ENCODE measurements around the gene GIGYF2. TPM values are rescaled to one million over a fixed set of nuclear protein-coding genes. Genes with fewer than 3 reads are reported as not detected.

GIGYF2 gene
- total RNA-seq, 4 donors from 2014 or later: 54.2 to 64.7 (median 59.9) TPM

DNA sequence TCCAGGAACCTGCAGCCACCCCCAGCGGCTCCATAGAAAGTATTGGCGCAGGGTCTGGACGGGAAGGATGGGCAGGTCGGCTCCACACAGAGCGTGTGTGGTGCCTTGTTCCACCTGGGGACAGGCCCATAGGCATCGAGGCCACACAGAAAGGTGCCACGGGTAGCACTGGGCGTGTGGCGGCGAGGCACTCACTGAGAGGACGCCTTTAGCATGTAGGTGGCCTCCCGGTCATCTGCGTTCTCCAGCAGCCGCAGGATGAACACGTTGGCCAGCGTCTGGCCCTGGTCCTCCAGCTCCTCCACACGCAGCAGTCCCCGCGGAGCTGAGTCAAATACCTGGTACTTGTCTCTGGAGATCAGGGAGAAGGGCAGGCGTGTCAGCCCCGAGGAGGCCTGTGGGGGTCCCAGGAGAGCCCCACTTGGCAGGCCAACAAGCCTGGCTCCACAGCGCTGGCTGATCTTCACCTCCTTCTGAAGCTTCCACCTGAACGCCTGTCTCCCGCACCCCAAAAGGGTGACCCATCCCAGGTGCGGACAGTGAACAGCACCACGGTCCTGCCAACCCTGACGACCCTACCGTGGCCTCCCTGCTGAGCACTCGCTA is 186.1 kb downstream of the GIGYF2 start:
- WGBS: 90% methylated on average over 16 of the region's 29 CpGs
- TF ChIP-seq POLR2A (IDR thresholded peaks at IDR 0.05; ENCODE audit: low read depth) (no peak), EP300 (IDR thresholded peaks at IDR 0.05) (no peak), POLR2AphosphoS5 (IDR thresholded peaks at IDR 0.05) (no peak)
- H3K4me3 ChIP-seq: no peak overlapping the region
- H3K4me1 ChIP-seq: no peaks in the 10 kb centered on the region
- intact Hi-C loops (cut with DNase I): no loop called here
- no peak overlapping the region for H3K27ac ChIP-seq (replicated peaks in 1 of 4)
- peaks cover 0 to 52% (median 0%) of the 10 kb centered on the region in 4 donors for H3K27me3 ChIP-seq
- no peaks in the 10 kb centered on the region for H3K36me3 ChIP-seq
- H3K9me3 ChIP-seq: no peaks in the 10 kb centered on the region
- DNase-seq (ENCODE audit: extremely low spot score): no peak

DNA sequence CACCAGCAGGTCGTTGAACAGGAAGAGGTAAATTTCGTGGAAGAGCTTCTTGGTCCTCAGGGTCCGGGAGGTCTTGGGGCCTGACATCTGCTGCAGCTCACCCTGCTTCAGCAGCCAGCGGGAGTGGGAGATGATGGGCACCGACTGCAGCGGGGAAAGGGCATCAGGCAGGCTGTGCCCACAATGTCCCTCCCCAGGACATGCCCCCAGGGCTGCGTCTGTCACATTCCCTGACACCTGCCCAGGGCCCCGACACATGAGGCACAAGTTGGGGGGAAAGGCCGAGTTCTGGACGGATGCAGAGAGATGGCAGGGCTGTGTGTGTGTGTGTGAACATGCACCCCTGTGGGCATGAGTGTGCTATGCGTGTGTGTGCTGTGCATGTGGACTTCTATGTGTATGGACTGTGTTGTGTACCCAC is 186.9 kb downstream of the GIGYF2 start:
- no peak overlapping the region for H3K4me3 ChIP-seq
- no peaks in the 10 kb centered on the region for H3K4me1 ChIP-seq
- H3K27ac ChIP-seq (replicated peaks in 1 of 4): no peak overlapping the region
- intact Hi-C loops (cut with DNase I): no loop called here
- H3K9me3 ChIP-seq: no peaks in the 10 kb centered on the region
- no peak for DNase-seq (ENCODE audit: extremely low spot score)
- 87% methylated on average over 8 of the region's 11 CpGs for WGBS
- no peak for TF ChIP-seq EP300 (IDR thresholded peaks at IDR 0.05)
- no peak for TF ChIP-seq POLR2AphosphoS5 (IDR thresholded peaks at IDR 0.05)
- TF ChIP-seq, protein P1, sequence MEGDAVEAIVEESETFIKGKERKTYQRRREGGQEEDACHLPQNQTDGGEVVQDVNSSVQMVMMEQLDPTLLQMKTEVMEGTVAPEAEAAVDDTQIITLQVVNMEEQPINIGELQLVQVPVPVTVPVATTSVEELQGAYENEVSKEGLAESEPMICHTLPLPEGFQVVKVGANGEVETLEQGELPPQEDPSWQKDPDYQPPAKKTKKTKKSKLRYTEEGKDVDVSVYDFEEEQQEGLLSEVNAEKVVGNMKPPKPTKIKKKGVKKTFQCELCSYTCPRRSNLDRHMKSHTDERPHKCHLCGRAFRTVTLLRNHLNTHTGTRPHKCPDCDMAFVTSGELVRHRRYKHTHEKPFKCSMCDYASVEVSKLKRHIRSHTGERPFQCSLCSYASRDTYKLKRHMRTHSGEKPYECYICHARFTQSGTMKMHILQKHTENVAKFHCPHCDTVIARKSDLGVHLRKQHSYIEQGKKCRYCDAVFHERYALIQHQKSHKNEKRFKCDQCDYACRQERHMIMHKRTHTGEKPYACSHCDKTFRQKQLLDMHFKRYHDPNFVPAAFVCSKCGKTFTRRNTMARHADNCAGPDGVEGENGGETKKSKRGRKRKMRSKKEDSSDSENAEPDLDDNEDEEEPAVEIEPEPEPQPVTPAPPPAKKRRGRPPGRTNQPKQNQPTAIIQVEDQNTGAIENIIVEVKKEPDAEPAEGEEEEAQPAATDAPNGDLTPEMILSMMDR (IDR thresholded peaks at IDR 0.05): no peak
- TF ChIP-seq POLR2A (IDR thresholded peaks at IDR 0.05; ENCODE audit: low read depth): no peak
- H3K36me3 ChIP-seq: no peaks in the 10 kb centered on the region
- peaks cover 0 to 58% (median 0%) of the 10 kb centered on the region in 4 donors for H3K27me3 ChIP-seq

DNA sequence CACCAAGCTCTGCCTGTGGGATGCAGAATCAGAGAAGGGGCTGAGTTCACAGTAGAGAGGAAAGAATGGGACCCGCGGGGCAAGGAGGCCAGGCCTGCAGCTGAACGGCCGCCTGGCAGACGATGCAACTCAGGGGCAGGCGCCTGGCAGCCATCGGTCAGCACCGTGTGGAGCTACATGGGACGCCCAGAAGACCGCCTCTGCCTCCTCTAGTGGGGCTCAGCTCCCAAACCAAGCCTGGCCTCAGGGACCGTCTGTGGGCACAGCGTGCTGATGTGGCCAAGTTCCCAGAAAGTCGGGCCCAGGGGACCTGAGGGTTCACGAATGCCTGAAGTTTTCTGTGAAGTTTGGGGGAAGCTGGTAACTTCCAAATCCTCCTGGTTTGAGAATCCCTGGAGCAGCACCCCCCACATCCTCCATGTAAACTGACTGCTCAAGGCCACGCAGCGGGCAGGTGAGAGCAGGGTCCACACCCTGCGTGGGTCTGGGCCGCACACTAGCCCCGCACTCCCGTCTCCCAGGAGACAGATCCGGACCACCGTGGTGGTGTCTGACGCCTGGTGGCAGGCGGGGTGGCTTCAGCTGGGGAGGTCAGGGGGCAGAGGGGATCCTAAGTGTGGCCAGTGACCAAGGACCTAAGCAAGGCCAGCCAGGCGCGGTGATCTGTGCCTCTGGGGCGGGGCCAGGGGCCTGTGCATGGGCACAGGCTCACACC is 187.6 kb downstream of the GIGYF2 start:
- Histone ChIP-seq H3K27me3 (peaks cover 0 to 64% (median 0%) of the 10 kb centered on the region in 4 donors), H3K4me3 (no peak overlapping the region), H3K27ac (replicated peaks in 1 of 4) (no peak overlapping the region), H3K4me1 (no peaks in the 10 kb centered on the region), H3K9me3 (no peaks in the 10 kb centered on the region), H3K36me3 (no peaks in the 10 kb centered on the region)
- intact Hi-C loops (cut with DNase I): no loop called here
- WGBS: 73% methylated on average over 13 of the region's 27 CpGs
- no peak for DNase-seq (ENCODE audit: extremely low spot score)
- TF ChIP-seq POLR2AphosphoS5 (IDR thresholded peaks at IDR 0.05) (no peak), POLR2A (IDR thresholded peaks at IDR 0.05; ENCODE audit: low read depth) (no peak), EP300 (IDR thresholded peaks at IDR 0.05) (no peak)
- TF ChIP-seq, protein P1 (IDR thresholded peaks at IDR 0.05): no peak

DNA sequence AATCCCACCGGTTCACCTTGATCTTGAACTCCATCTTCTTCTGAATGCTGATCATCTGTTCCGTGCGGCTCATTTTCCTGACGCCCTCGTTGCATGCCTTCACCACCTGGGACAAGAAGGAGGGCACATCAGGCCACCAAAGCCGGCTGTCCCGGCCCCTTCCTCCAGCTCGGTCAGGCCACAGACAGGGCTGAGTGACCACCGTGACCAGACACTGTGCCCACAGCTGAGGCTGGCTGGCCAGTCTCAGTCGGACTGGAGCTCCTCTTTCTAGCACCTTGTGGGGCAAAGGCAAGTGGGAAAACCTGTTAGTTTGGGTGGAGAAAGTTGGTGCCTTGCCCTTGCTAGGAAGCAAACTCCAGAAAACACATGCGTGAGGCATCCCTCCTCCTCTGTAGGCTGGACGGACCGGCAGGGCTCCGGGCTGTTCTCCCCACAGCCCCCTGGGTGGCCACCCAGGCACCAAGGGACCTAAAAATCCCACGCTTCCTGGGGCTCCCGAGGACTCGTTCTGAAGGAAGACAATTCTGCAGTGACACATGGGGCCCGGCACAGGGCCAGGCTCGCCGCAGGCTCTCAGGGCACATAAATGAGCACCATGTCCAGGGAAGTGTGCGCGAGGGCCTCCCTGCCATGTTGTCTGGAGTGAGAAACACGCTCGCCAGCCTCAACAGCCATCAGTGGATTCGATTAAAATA is 188.3 kb downstream of the GIGYF2 start:
- 87% methylated on average over 18 of the region's 25 CpGs for WGBS
- no peak for TF ChIP-seq POLR2A (IDR thresholded peaks at IDR 0.05; ENCODE audit: low read depth)
- no peak for TF ChIP-seq POLR2AphosphoS5 (IDR thresholded peaks at IDR 0.05)
- TF ChIP-seq EP300 (IDR thresholded peaks at IDR 0.05): no peak
- TF ChIP-seq, protein P1 (IDR thresholded peaks at IDR 0.05): no peak
- intact Hi-C loops (cut with DNase I): no loop called here
- no peak for DNase-seq (ENCODE audit: extremely low spot score)
- Histone ChIP-seq H3K27me3 (peaks cover 0 to 71% (median 0%) of the 10 kb centered on the region in 4 donors), H3K9me3 (no peaks in the 10 kb centered on the region), H3K4me1 (no peaks in the 10 kb centered on the region), H3K4me3 (no peak overlapping the region), H3K36me3 (no peaks in the 10 kb centered on the region), H3K27ac (replicated peaks in 1 of 4) (no peak overlapping the region)

DNA sequence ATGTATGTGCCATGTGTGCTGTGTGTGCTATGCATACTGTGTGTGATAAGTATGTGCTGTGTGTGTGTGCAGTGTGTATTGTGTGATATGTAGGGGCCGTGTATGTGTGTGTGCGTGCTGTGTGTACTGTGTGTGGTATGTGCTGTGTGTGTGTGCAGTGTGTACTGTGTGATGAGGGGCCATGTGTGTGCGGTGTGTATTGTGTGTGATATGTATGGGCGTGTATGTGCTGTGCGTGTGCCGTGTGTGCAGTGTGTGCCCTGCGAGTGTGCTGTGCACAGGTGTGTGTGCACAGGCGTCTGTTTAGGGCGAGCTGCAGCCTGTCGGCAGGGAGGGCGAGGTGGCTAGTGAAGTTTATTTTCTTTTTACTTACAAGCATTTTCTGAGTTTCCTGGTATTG is 189.0 kb downstream of the GIGYF2 start:
- no peak for TF ChIP-seq POLR2A (IDR thresholded peaks at IDR 0.05; ENCODE audit: low read depth)
- TF ChIP-seq EP300 (IDR thresholded peaks at IDR 0.05): no peak
- WGBS: 83% methylated on average over 11 of the region's 11 CpGs
- Histone ChIP-seq H3K4me3 (no peak overlapping the region), H3K27me3 (peaks cover 0 to 78% (median 0%) of the 10 kb centered on the region in 4 donors), H3K4me1 (peaks cover 0 to 4% (median 0%) of the 10 kb centered on the region in 4 donors), H3K36me3 (no peaks in the 10 kb centered on the region), H3K9me3 (no peaks in the 10 kb centered on the region), H3K27ac (replicated peaks in 1 of 4) (no peak overlapping the region)
- DNase-seq (ENCODE audit: extremely low spot score): no peak
- intact Hi-C loops (cut with DNase I): no loop called here

Data from esophagus muscularis mucosa (tissue), 4 donors.